ENCODE data around the gene CHCHD4.

DNA sequence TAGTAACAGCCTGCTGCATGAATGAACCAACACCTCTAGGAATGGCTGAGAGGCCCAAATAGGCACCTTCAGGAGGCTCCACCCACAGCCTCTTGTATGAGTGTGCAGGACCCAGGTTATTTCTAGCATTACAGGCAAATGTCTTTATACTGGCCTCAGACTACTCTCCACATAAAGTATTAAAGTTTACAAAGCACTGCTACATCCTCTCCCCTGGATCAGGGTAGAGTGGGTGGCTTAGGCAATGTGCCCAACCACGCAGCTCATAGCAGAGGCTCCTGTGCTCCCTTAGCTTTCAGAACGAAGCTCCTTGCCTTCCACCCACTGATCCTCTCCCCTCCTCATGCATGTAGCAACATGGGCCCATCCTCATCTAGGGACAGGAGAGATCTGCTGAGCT, 16.5 kb upstream of the CHCHD4 start:
- TF ChIP-seq, protein P1, sequence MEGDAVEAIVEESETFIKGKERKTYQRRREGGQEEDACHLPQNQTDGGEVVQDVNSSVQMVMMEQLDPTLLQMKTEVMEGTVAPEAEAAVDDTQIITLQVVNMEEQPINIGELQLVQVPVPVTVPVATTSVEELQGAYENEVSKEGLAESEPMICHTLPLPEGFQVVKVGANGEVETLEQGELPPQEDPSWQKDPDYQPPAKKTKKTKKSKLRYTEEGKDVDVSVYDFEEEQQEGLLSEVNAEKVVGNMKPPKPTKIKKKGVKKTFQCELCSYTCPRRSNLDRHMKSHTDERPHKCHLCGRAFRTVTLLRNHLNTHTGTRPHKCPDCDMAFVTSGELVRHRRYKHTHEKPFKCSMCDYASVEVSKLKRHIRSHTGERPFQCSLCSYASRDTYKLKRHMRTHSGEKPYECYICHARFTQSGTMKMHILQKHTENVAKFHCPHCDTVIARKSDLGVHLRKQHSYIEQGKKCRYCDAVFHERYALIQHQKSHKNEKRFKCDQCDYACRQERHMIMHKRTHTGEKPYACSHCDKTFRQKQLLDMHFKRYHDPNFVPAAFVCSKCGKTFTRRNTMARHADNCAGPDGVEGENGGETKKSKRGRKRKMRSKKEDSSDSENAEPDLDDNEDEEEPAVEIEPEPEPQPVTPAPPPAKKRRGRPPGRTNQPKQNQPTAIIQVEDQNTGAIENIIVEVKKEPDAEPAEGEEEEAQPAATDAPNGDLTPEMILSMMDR (conservative IDR thresholded peaks at IDR 0.05 in 1 of 2, IDR thresholded peaks at IDR 0.05 in 1 of 2; ENCODE audit: low read depth in 1 of 2, low read length in 2 of 2) = no peak
- TF ChIP-seq EZH2 (IDR thresholded peaks at IDR 0.05; ENCODE audit: low read length, missing control alignments) = no peak

Measured in fibroblast of lung (primary cell).